Osteoblast (primary cell): Measurements from ENCODE around the gene SFXN2. TPM values are rescaled to one million over a fixed set of nuclear protein-coding genes. Genes with fewer than 3 reads are reported as not detected.

Experiments
- DNase-seq: peaks from one replicate; pipeline ENCODE4 v3.0.0; 2011; ENCODE audit warnings: low spot score, mixed read lengths; ENCODE audit not compliant: insufficient read length; ENCODE audit errors: missing footprints
- H2AFZ ChIP-seq: 2 replicates; pipeline ENCODE4 v1.6.0; 2011; ENCODE audit warnings: mild to moderate bottlenecking, low read length
- H3K27ac ChIP-seq: 2 replicates; pipeline ENCODE4 v1.5.1; 2011; ENCODE audit warnings: mild to moderate bottlenecking, low read depth, low read length, moderate library complexity
- H3K27me3 ChIP-seq: 2 replicates; pipeline ENCODE4 v1.6.0; 2012; ENCODE audit warnings: mild to moderate bottlenecking, control low read depth, inconsistent platforms, low read length, moderate library complexity; ENCODE audit not compliant: insufficient read depth
- H3K36me3 ChIP-seq: 2 replicates; pipeline ENCODE4 v1.5.1; 2011; ENCODE audit warnings: mild to moderate bottlenecking, low read length, control low read depth, moderate library complexity; ENCODE audit not compliant: insufficient read depth
- H3K4me1 ChIP-seq: 2 replicates; pipeline ENCODE4 v1.5.1; 2011; ENCODE audit warnings: mild to moderate bottlenecking, low read length, control low read depth, moderate library complexity; ENCODE audit not compliant: insufficient read depth
- H3K4me2 ChIP-seq: 2 replicates; pipeline ENCODE4 v1.6.0; 2011; ENCODE audit warnings: mild to moderate bottlenecking, low read length; ENCODE audit not compliant: insufficient read depth
- H3K4me3 ChIP-seq: fragments of 200-600 bp; sonication (generic); 3 replicates; pipeline ENCODE4 v1.5.1; 2012; ENCODE audit warnings: mild to moderate bottlenecking, low read length, inconsistent platforms; ENCODE audit not compliant: insufficient read depth
- H3K79me2 ChIP-seq: 2 replicates; pipeline ENCODE4 v1.6.0; 2012; ENCODE audit warnings: mild to moderate bottlenecking, low read length, control low read depth, inconsistent platforms; ENCODE audit not compliant: insufficient read depth
- H3K9me3 ChIP-seq: 2 replicates; pipeline ENCODE4 v1.5.1; 2011; ENCODE audit warnings: low read depth, low read length, control low read depth
- H4K20me1 ChIP-seq: 2 replicates; pipeline ENCODE4 v1.6.0; 2012; ENCODE audit warnings: mild to moderate bottlenecking, low read length, control low read depth; ENCODE audit not compliant: insufficient read depth
- total RNA-seq: library from RNA; depleted of rRNA; stranded (reverse); fragments of >200 nt; gene quantifications from 2 replicates; pipeline ENCODE4 v1.2.3, GENCODE V29; 2012
- TF ChIP-seq, protein P1 (sequence below): IDR thresholded peaks from 2 replicates; pipeline ENCODE4 v1.5.1; 2011; ENCODE audit warnings: mild to moderate bottlenecking, low read depth, low read length, moderate library complexity; ENCODE audit errors: extremely low read depth

The SFXN2 gene
- total RNA-seq, 1 donor: 3.6 TPM

GRCh38 chr10:102732661-102733060, 18.2 kb downstream of the SFXN2 start:
- H2AFZ ChIP-seq: no peak overlapping the region
- no peaks in the 10 kb centered on the region for H3K79me2 ChIP-seq
- H3K9me3 ChIP-seq: no peaks in the 10 kb centered on the region
- H3K4me1 ChIP-seq: peaks cover 2% of the 10 kb centered on the region
- H3K4me3 ChIP-seq: no peak overlapping the region
- H3K4me2 ChIP-seq: no peak overlapping the region
- no peak for DNase-seq
- H3K27me3 ChIP-seq: no peaks in the 10 kb centered on the region
- H3K36me3 ChIP-seq: peaks cover 22% of the 10 kb centered on the region
- TF ChIP-seq, protein P1, sequence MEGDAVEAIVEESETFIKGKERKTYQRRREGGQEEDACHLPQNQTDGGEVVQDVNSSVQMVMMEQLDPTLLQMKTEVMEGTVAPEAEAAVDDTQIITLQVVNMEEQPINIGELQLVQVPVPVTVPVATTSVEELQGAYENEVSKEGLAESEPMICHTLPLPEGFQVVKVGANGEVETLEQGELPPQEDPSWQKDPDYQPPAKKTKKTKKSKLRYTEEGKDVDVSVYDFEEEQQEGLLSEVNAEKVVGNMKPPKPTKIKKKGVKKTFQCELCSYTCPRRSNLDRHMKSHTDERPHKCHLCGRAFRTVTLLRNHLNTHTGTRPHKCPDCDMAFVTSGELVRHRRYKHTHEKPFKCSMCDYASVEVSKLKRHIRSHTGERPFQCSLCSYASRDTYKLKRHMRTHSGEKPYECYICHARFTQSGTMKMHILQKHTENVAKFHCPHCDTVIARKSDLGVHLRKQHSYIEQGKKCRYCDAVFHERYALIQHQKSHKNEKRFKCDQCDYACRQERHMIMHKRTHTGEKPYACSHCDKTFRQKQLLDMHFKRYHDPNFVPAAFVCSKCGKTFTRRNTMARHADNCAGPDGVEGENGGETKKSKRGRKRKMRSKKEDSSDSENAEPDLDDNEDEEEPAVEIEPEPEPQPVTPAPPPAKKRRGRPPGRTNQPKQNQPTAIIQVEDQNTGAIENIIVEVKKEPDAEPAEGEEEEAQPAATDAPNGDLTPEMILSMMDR: no peak
- no peaks in the 10 kb centered on the region for H4K20me1 ChIP-seq
- H3K27ac ChIP-seq: no peak overlapping the region

- H4K20me1 ChIP-seq: no peaks in the 10 kb centered on the region
- no peaks in the 10 kb centered on the region for H3K9me3 ChIP-seq
- H3K4me3 ChIP-seq: no peak overlapping the region
- H3K27me3 ChIP-seq: no peaks in the 10 kb centered on the region
- no peak overlapping the region for H2AFZ ChIP-seq
- TF ChIP-seq, protein P1: no peak
- no peak overlapping the region for H3K4me2 ChIP-seq
- H3K4me1 ChIP-seq: no peaks in the 10 kb centered on the region
- no peaks in the 10 kb centered on the region for H3K79me2 ChIP-seq
- no peak overlapping the region for H3K27ac ChIP-seq
- H3K36me3 ChIP-seq: peaks cover 24% of the 10 kb centered on the region
- DNase-seq: no peak
Measured at GRCh38 chr10:102735065-102735562, 20.7 kb downstream of the SFXN2 start.

GRCh38 chr10:102738692-102739121, 24.3 kb downstream of the SFXN2 start:
- H4K20me1 ChIP-seq: no peaks in the 10 kb centered on the region
- no peak overlapping the region for H3K4me2 ChIP-seq
- no peak overlapping the region for H3K4me3 ChIP-seq
- H3K9me3 ChIP-seq: no peaks in the 10 kb centered on the region
- H3K27ac ChIP-seq: no peak overlapping the region
- TF ChIP-seq, protein P1: no peak
- H3K36me3 ChIP-seq: peaks cover 8% of the 10 kb centered on the region
- no peaks in the 10 kb centered on the region for H3K27me3 ChIP-seq
- H3K79me2 ChIP-seq: no peaks in the 10 kb centered on the region
- H3K4me1 ChIP-seq: peaks cover 4% of the 10 kb centered on the region
- no peak overlapping the region for H2AFZ ChIP-seq
- peak; percentile 6 for DNase-seq

- Histone ChIP-seq H3K4me1 (peaks cover 6% of the 10 kb centered on the region), H3K4me2 (no peak overlapping the region), H3K27ac (no peak overlapping the region), H3K27me3 (no peaks in the 10 kb centered on the region), H3K4me3 (no peak overlapping the region), H3K79me2 (peaks cover 15% of the 10 kb centered on the region), H4K20me1 (no peaks in the 10 kb centered on the region), H2AFZ (no peak overlapping the region), H3K36me3 (peaks cover 5% of the 10 kb centered on the region), H3K9me3 (no peaks in the 10 kb centered on the region)
- TF ChIP-seq, protein P1: no peak
- no peak for DNase-seq
Measured at GRCh38 chr10:102740229-102740628, 25.8 kb downstream of the SFXN2 start.
